Stimulated activated CD4-positive, alpha-beta T cell treated with anti-CD3 and anti-CD28 coated beads, TNF-alpha, amount 100 ng/mL, for 4 hours (primary cell): Measurements from ENCODE around the gene NACA.
"Not testable (repeated sequence)": the region's sequence is repeated elsewhere in the genome, so short reads cannot be mapped to it uniquely, and the experiment has no call there.

Source experiments
- DNase-seq, 3 experiments: peaks; one replicate each; pipeline ENCODE4 v3.0.0-alpha.2; 2020; ENCODE audit warnings: low read depth in 3 of 3

The NACA gene

GRCh38 chr12:56724701-56724971 is 463 bp downstream of the NACA start:
- no peak for DNase-seq

- DNase-seq, result no peak
Observed at GRCh38 chr12:56723889-56724700, 1.0 kb downstream of the NACA start.

- no peak for DNase-seq
Observed at GRCh38 chr12:56723352-56723751, 1.7 kb downstream of the NACA start.

DNA sequence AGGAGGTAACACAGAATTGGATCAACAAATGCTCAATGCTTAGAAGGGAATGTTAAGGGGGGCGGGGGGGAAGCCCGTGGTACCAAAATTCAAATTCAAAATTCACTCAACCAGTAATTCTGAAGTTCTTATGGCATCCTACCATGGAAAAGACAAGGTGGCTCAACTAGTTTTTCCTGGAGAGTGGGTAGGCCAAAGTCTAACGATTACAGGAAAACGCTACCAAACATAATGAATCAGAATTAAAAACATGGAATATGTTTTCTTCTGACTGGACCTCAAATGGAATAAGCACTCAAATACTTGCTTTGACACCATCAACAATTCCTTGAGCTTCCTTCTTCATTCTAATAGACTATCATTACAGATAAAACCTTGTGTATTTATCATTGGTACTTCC is 2.3 kb downstream of the NACA start:
- no peak for DNase-seq

GRCh38 chr12:56721721-56722120 is 3.4 kb downstream of the NACA start:
- DNase-seq, result no peak

GRCh38 chr12:56721216-56721615 is 3.9 kb downstream of the NACA start:
- DNase-seq, result no peak

GRCh38 chr12:56720731-56721151 is 4.4 kb downstream of the NACA start:
- DNase-seq, result no peak

GRCh38 chr12:56719056-56719455 is 6.0 kb downstream of the NACA start:
- DNase-seq, result no peak

- DNase-seq, result no peak
Observed at GRCh38 chr12:56718636-56719035, 6.5 kb downstream of the NACA start.

- no peak for DNase-seq
Observed at GRCh38 chr12:56718149-56718548, 7.0 kb downstream of the NACA start.

GRCh38 chr12:56716933-56717880 is 7.9 kb downstream of the NACA start:
- DNase-seq, result no peak

- DNase-seq, result no peak
Observed at GRCh38 chr12:56716458-56716857, 8.6 kb downstream of the NACA start.

GRCh38 chr12:56715798-56716197 is 9.3 kb downstream of the NACA start:
- DNase-seq, result no peak

GRCh38 chr12:56714431-56714929 is 10.6 kb downstream of the NACA start:
- DNase-seq, result no peak

DNA sequence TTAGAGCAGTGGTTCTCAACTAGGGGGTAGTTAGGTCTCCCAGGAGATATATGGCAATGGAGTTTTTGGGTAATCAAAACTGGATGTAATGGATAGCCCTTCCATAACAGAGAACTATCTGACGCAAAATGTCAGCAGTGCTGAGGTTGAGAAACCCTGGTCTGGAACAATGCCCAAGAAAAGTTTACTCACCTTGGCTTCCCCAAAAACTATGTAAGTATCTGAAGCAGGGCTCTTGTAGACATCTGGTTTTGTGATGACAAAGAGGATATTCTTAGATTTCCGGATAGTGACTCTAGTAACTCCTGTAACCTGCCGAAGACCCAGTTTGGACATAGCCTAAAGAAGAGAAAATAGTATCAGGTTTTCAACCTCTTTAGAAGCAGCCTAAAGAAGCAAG is 11.8 kb downstream of the NACA start:
- DNase-seq, result no peak

DNA sequence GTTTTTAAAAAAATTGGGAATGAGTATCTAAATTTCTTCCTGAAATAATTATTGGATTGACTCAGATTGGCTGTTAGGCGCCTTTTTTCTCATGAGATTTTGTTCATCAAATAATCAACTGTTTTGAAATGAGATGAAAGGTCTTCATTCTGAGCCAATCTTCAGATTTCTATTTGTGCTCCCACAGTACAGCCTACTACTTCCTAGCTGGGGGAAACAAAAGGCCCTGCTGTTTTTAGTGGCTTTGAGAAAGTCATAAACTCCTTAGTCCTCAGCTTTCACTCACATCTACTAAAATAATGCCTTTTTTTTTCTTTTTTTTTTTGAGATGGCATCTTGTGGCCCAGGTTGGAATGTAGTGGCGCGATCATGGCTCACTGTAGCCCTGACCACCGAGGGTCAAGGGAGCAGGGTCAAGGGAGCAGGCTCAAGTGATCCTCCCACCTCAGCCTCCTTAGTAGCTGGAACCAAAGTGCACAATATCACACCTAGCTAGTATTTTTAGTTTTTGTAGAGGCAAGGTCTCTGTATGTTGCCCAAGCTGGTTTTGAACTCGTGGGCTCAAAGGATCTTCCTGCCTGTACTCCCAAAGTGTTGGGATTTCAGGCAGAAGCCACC is 15.2 kb downstream of the NACA start:
- DNase-seq, result no peak

GRCh38 chr12:56704522-56704921 is 20.6 kb downstream of the NACA start:
- DNase-seq, result not testable (repeated sequence)

- DNase-seq, result no peak
Observed at GRCh38 chr12:56699020-56699661, 26.0 kb downstream of the NACA start.

GRCh38 chr12:56695327-56696101 is 29.6 kb downstream of the NACA start:
- DNase-seq, result no peak

- no peak for DNase-seq
Observed at GRCh38 chr12:56694161-56694560, 30.9 kb downstream of the NACA start.

DNA sequence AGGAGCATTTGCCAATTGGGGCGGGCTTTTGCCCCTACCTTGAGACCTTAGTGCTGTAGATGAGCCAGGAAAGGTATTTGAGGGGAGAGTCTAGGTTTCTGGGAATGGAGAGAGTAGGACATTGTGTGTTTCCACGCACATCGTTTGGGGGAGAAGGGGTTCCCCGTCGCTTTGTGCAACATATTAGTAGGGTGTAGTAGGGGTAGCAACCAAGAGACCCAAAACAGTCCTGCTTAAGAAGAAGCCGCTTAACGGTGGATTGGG is 36.3 kb downstream of the NACA start:
- DNase-seq, result no peak
